Measurements from ENCODE around the gene NDRG3. TPM values are rescaled to one million over a fixed set of nuclear protein-coding genes. Genes with fewer than 3 reads are reported as not detected.

Gene NDRG3
- total and polyA plus RNA-seq, 2 of the 8 experiments (the other 6 are each of a cell fraction or from before 2014, with no cell fraction given), result 25.7 to 32.3 TPM

GRCh38 chr20:36633285-36633772, 112.6 kb downstream of the NDRG3 start (continued):
- TF ChIP-seq CHD7 (IDR thresholded peaks at IDR 0.05; ENCODE audit: insufficient replicate concordance, low read length) (no peak), HDAC6 (IDR thresholded peaks at IDR 0.05; ENCODE audit: low read depth, low read length) (no peak), SP2 (IDR thresholded peaks at IDR 0.05; ENCODE audit: low read length) (no peak), BACH1 (IDR thresholded peaks at IDR 0.05; ENCODE audit: low read length) (no peak)

Data from H1 (cell line).